GM18508 (cell line): ENCODE measurements around the gene IFIT5.
A peak's percentile ranks its signal among the peaks of the same experiment; 100 is the strongest.
"Not testable (repeated sequence)": the region's sequence is repeated elsewhere in the genome, so short reads cannot be mapped to it uniquely, and the experiment has no call there.

Experiments
- ATAC-seq: cut with Tn5 transposase; IDR thresholded peaks from one replicate; pipeline ENCODE4 v1.9.1; 2021; ENCODE audit warnings: moderate number of reproducible peaks; ENCODE audit not compliant: insufficient read depth, unreplicated experiment

Gene IFIT5

GRCh38 chr10:89414146-89414878 is at the start of gene IFIT5:
Gene IFIT5 (plus strand): TSS chr10:89414568. CDS start chr10:89414799, 231 bp downstream.
- peak; percentile 68 for ATAC-seq

- peak; percentile 37 for ATAC-seq
These were observed 46.8 kb upstream of the IFIT5 start for GRCh38 chr10:89367529-89367928.

DNA sequence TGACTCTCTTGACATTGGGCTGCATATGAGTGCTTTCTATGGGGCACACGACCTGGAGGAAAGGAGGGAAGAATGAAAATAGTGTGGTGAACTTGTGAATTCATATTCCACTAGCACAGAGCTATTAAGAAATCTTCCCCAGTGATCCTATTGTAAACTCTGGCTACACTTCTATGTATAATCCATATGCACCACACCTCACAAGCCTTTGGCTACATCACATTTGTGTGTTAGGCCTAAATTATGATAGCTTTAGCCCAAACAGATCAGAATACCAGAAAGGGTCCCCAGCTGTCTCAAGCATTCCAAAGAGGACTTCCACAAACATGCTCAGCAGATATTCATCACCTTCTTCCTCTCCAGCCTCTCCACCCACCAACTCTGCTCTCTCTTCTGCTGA is 46.2 kb upstream of the IFIT5 start:
- no peak for ATAC-seq

- no peak for ATAC-seq
These were observed 44.9 kb upstream of the IFIT5 start for GRCh38 chr10:89369156-89370105.

DNA sequence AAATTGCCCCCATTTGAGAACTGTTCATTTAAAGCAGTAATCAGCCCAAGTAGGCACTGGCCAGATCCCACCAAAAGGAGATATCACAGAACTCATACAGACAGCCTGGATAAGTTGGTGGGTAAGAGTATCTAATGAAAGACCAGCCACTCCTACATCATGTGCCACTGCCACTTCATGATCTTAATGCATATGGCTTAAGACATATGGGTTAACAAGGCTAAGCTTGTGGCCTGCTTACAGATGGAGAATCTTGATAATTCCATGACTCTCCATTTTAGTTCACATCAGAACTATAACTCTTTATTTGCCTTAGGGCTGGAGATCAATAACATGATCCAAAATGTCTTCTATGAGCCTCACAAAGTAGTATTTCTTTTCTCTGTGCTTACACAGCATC is 43.3 kb upstream of the IFIT5 start:
- ATAC-seq, result no peak

DNA sequence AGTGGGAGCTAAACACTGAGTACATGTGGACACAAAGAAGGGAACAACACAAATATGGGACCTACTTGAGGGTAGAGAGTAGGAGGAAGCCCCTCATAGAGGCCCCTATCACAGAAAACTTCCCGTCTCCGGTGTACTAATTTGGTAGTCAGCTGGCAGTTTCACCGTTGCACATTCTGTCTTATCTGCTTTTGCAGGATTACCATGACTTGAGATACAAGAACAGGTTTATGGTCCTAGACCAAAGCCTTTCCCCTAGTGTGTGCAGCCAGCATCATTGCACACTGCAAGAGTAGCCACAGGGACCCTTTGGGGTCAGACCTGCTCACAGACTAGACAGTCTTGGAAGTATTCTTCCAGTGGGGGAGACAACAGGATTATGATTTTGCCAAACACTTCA is 42.4 kb upstream of the IFIT5 start:
- no peak for ATAC-seq

DNA sequence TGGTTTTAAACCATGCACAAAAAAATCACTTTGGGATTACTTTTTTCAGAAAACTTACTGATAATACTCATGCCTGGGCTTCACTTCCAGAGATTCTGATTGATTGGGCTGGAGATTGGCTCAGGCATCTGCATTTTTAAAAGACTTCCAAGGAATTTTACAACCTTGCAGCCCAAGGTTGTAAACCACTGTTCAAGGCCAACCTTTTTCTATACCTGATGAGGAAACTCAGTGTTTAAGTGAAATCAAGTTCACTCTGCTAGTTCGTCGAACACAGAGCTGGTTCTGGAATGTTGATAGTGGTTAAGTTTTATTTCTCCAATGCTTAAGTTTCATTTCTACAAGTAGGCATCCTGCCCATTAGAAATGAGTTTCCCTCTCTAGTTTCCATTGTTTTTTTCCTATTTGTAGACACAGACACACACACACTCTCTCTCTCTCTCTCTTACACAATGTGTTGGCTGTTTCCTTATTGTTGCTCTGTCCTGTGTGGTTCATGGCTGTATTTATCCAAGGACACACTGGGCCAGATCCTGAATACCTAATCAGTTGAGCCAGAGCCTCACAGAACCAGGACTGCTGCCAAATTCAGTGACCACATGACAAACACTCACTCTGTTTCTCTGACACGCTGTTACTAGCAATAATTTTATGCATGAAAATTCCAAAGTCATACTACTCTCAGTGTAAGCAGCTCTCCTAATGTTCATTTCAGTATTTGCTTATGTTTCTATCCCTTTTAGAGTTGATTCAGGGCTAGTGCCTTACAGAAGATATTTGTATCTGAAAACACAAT is 40.3 kb upstream of the IFIT5 start:
- ATAC-seq, result no peak

GRCh38 chr10:89374713-89375141 is 39.6 kb upstream of the IFIT5 start:
- ATAC-seq, result no peak

- ATAC-seq, result no peak
These were observed 36.4 kb upstream of the IFIT5 start, which contains the start of gene IFIT1B for GRCh38 chr10:89377705-89378637. Gene IFIT1B (plus strand): TSS chr10:89378056. CDS start chr10:89378136, 80 bp downstream.

DNA sequence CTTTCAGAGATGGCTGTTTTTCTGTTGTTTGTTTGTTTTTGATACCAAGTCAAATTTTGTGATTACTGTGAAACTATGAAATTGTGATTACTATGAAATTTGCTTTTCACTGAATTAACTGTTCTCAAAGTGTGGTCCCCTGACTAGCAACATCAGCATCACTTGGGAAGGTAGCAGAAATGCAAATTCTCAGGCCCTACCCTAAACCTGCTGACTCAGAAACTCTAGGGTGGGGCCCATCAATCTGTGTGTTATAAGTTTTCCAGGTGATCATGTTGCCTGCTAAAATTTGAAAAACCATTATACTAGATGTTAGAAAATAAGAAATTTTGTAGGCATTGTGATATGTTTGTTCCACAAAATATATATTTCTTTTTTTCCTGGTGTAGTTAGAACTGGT is 35.3 kb upstream of the IFIT5 start:
- ATAC-seq, result no peak

DNA sequence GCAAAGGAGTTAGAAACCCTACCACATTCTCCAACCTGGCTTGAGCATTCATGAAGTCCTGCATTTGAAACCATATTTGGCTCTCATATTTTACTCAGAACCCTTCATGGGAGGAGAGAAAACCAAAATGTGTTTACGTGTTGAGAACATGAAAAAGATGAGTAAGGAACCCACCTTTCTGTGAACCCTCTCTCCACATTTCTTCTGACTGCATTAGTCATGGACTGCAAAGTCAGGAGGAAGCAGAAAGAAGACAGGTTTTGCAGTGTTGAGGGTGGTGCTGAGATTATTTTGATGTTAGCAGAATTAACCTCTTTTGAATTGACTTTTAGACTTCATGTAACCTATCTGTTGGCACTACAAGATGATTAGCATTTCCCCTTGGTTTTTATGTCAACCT is 31.6 kb upstream of the IFIT5 start:
- no peak for ATAC-seq

DNA sequence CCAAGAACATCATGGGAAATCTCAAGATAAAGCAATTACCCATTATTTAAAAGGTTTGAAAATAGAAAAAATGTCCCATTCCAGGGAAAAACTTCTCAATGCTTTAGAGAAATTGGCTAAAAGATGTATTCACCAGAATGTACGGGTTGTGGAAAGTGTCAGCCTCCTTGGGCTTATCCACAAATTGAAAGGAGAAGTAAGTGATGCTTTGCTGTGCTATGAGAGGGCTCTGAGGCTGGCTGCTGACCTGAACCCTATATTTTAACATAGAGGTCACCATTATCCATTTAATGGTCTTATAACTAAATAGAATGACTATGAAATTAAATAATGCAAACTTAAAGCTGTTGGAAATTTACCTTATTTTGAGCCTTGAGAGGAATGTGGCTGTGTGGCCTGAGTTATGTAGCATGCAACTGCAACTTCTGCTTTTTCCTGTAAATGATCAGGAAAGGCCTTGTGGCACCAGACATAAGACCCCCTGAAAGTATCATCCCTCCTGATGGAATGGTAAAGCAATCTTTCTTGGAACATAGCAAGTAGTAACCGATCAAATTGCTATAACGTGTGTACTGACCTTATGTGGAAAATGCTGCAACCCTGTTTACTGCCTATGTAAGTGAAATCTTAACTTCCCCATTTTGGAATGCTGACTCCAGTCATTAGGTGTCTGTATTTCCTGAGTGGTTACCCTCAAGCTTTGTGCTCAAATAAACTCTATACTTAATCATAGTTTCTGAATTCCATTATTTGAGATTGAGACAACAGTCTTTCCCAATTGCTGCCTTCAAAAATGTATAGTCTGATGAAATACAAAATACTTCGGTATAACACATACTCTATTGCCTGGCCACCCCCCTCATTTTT is 29.7 kb upstream of the IFIT5 start:
- ATAC-seq, result no peak

GRCh38 chr10:89388806-89389205 is 25.6 kb upstream of the IFIT5 start:
- ATAC-seq, result no peak

DNA sequence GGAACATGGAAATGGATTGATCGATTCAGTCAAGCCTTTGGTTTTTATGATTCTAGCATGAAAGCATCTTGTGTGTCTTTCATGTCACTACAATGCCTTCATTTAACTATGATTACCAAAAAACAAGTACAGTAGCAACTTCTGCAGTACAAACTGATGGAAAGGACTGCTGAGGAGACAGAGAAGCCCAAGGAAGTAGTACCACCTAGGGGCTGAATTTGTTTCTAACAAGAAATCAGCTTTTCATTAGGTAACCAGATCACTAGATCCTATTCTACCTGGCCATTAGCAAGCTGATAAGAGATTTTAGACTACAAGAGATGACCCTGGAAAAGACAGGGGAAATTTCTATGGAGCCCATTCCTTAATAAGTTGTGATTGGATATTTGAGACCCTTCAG is 25.1 kb upstream of the IFIT5 start:
- no peak for ATAC-seq

DNA sequence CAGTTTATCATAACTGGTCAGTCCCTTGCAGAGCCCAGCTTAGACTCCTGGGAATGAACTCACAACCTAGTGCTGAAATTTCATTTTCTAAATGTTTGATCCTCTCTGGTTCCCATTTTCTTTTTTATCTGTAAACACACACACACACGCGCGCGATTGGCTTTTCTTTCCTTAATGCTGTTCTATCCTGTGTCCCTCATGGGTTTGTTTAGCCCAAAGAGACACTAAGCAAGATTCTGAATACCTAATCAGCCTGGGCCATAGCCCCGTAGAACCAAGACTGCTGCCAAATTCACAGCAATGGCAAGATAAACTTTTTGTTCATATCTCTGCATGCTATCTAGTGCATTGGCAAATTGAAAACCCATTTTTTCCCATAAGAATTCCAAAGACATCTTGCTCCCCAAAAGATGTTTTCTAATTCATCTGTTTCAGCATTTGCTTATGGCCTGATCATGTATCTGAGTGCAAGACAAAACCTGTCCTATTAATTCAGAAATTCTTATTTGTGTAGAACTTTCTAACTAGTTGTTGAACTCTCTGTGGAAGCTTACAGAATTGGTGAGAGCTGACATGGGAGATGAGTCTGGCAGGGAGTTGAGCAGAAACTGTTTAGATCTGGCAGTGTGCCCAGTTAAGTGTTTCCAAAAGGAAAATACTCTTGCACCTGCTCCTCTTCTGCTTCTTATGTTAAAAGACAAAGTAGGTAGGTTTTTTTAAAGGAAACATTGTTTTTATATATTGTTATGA is 23.7 kb upstream of the IFIT5 start:
- no peak for ATAC-seq

GRCh38 chr10:89391226-89391576 is 23.2 kb upstream of the IFIT5 start:
- ATAC-seq, result not testable (repeated sequence)

DNA sequence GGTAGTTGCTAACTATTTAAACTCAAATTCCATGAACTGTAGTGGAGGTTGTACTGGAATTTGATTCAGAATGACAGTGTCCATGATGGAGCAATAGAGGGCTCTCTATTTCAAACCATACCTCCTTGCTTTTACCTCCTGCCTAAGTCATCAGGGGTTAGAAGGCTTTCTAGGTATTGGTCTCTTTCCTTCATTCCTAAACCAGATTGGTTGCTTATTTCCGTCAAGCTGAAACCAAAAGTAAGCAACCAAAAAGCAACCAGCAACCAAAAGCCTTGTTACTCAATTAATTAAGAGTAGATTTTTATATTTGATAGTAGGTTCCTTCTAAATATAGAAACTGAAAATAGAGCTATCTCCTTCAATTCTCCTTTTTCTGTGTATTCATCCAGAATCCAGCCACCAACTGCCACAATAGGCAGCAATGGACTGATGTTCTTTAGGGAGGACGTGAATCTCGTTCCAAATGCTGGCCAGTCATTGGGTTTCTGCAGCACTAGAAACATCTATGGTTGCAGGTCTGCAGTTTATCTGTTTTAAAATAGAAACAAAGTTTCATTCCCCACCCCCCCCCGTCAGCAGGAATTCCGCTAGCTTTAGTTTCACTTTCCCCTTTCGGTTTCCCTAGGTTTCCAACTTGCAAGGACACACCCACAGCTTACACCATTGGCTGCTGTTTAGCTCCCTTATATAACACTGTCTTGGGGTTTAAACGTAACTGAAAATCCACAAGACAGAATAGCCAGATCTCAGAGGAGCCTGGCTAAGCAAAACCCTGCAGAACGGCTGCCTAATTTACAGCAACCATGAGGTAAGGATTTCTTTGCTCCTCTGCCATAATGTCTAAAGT is 22.2 kb upstream of the IFIT5 start, which contains the start of gene IFIT1:
Gene IFIT1 (plus strand): TSS at position 717 of the 850 bp plus-strand sequence. CDS start 90 bp downstream, at position 807.
- no peak for ATAC-seq
